ENCODE results near the gene PLEKHA7. TPM values are rescaled to one million over a fixed set of nuclear protein-coding genes. Genes with fewer than 3 reads are reported as not detected.

PLEKHA7 gene
- total RNA-seq, 1 donor from 2014 or later, result 9.5 TPM

- no peaks in the 10 kb centered on the region for H3K27me3 ChIP-seq
- H3K36me3 ChIP-seq, result no peaks in the 10 kb centered on the region
- H3K27ac ChIP-seq, result no peak overlapping the region
- no peaks in the 10 kb centered on the region for H3K9me3 ChIP-seq
- no peak for DNase-seq (ENCODE audit: low spot score in 2 of 2)
- TF ChIP-seq CTCF (IDR thresholded peaks at IDR 0.05), result no peak
- intact Hi-C loops (cut with DNase I), result no loop called here
- H3K4me3 ChIP-seq, result no peak overlapping the region
- no peaks in the 10 kb centered on the region for H3K4me1 ChIP-seq
Observed at GRCh38 chr11:16825101-16825500, 189.1 kb downstream of the PLEKHA7 start.

GRCh38 chr11:16820324-16821092 lies 193.7 kb downstream of the PLEKHA7 start:
- peak; percentile 61 to 88 (median 80) for TF ChIP-seq CTCF (IDR thresholded peaks at IDR 0.05)
- intact Hi-C loops (cut with DNase I), result loop anchor here (1.0 kb wide), 2 partner anchors 35 to 243 kb away; no protein-coding TSS in a partner anchor
- H3K4me3 ChIP-seq, result no peak overlapping the region
- H3K27ac ChIP-seq, result no peak overlapping the region
- no peaks in the 10 kb centered on the region for H3K27me3 ChIP-seq
- no peaks in the 10 kb centered on the region for H3K4me1 ChIP-seq
- H3K9me3 ChIP-seq, result no peaks in the 10 kb centered on the region
- peak in 1 of 2 donors; percentile 91 for DNase-seq (ENCODE audit: low spot score in 2 of 2)
- no peaks in the 10 kb centered on the region for H3K36me3 ChIP-seq

GRCh38 chr11:16818284-16818683 lies 195.9 kb downstream of the PLEKHA7 start:
- no peaks in the 10 kb centered on the region for H3K36me3 ChIP-seq
- intact Hi-C loops (cut with DNase I), result no loop called here
- no peaks in the 10 kb centered on the region for H3K4me1 ChIP-seq
- TF ChIP-seq CTCF (IDR thresholded peaks at IDR 0.05), result peak in 1 of 3 experiments; percentile 24
- no peak for DNase-seq (ENCODE audit: low spot score in 2 of 2)
- H3K4me3 ChIP-seq, result no peak overlapping the region
- H3K9me3 ChIP-seq, result no peaks in the 10 kb centered on the region
- peak overlapping the region in 1 of 2 donors; percentile 9 for H3K27ac ChIP-seq
- no peaks in the 10 kb centered on the region for H3K27me3 ChIP-seq

GRCh38 chr11:16817351-16817750 lies 196.9 kb downstream of the PLEKHA7 start:
- no peaks in the 10 kb centered on the region for H3K36me3 ChIP-seq
- no peak overlapping the region for H3K4me3 ChIP-seq
- no peak for TF ChIP-seq CTCF (IDR thresholded peaks at IDR 0.05)
- no peak overlapping the region for H3K27ac ChIP-seq
- H3K9me3 ChIP-seq, result no peaks in the 10 kb centered on the region
- H3K27me3 ChIP-seq, result no peaks in the 10 kb centered on the region
- no peak for DNase-seq (ENCODE audit: low spot score in 2 of 2)
- H3K4me1 ChIP-seq, result no peaks in the 10 kb centered on the region
- intact Hi-C loops (cut with DNase I), result no loop called here

- no peak for DNase-seq (ENCODE audit: low spot score in 2 of 2)
- intact Hi-C loops (cut with DNase I), result no loop called here
- no peak overlapping the region for H3K4me3 ChIP-seq
- H3K9me3 ChIP-seq, result no peaks in the 10 kb centered on the region
- H3K4me1 ChIP-seq, result no peaks in the 10 kb centered on the region
- no peak overlapping the region for H3K27ac ChIP-seq
- TF ChIP-seq CTCF (IDR thresholded peaks at IDR 0.05), result no peak
- H3K36me3 ChIP-seq, result no peaks in the 10 kb centered on the region
- no peaks in the 10 kb centered on the region for H3K27me3 ChIP-seq
Observed at GRCh38 chr11:16816358-16817270, 197.6 kb downstream of the PLEKHA7 start.

Measured in ascending aorta (tissue), 2 donors.